ENCODE measurements around the gene ETS1.

The ETS1 gene

DNA sequence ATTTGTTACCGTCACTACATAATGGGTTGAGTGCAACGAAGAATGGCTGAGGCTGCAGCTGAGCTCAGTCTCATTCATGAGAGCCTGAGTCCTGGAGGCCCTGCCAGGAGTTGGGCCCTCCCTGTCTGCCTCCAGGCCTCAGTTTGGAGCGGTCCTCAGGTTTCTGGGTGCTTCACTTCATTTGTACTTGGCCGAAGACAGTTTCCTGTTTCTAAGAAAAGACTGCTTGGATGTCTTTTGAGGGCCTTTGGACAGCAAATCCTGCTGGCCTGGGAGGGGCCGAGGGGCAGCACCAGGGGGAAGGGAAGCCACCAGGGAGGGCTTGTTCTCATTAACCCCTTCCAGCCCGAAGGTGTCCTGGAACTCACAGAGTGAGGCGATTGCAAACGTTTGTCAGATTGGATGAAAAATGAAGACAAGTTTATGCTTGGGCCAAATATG, 163.1 kb downstream of the ETS1 start:
- Histone ChIP-seq H3K27me3 (ENCODE audit: insufficient read depth, poor library complexity, severe bottlenecking) (no peaks in the 10 kb centered on the region), H3K4me3 (replicated peaks; ENCODE audit: insufficient read depth, low read length) (no peak overlapping the region), H3K27ac (replicated peaks) (no peak overlapping the region)
- TF ChIP-seq, protein P1, sequence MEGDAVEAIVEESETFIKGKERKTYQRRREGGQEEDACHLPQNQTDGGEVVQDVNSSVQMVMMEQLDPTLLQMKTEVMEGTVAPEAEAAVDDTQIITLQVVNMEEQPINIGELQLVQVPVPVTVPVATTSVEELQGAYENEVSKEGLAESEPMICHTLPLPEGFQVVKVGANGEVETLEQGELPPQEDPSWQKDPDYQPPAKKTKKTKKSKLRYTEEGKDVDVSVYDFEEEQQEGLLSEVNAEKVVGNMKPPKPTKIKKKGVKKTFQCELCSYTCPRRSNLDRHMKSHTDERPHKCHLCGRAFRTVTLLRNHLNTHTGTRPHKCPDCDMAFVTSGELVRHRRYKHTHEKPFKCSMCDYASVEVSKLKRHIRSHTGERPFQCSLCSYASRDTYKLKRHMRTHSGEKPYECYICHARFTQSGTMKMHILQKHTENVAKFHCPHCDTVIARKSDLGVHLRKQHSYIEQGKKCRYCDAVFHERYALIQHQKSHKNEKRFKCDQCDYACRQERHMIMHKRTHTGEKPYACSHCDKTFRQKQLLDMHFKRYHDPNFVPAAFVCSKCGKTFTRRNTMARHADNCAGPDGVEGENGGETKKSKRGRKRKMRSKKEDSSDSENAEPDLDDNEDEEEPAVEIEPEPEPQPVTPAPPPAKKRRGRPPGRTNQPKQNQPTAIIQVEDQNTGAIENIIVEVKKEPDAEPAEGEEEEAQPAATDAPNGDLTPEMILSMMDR (IDR thresholded peaks at IDR 0.05; ENCODE audit: insufficient read depth, low read length): no peak
- TF ChIP-seq REST (IDR thresholded peaks at IDR 0.05; ENCODE audit: insufficient replicate concordance, low read depth): no peak
- TF ChIP-seq GABPA (IDR thresholded peaks at IDR 0.05; ENCODE audit: low read depth): no peak
- no peak for TF ChIP-seq POLR2AphosphoS5 (IDR thresholded peaks at IDR 0.05; ENCODE audit: low read depth)
- no peak for TF ChIP-seq SPI1 (IDR thresholded peaks at IDR 0.05; ENCODE audit: borderline replicate concordance, low read depth)
- DNase-seq (ENCODE audit: low read depth in 1 of 2, low spot score in 1 of 2): no peak

GRCh38 chr11:128422576-128423370, 164.6 kb downstream of the ETS1 start:
- DNase-seq (ENCODE audit: low read depth in 1 of 2, low spot score in 1 of 2): no peak

More at GRCh38 chr11:128422576-128423370, 164.6 kb downstream of the ETS1 start:
- Histone ChIP-seq H3K27me3 (ENCODE audit: insufficient read depth, poor library complexity, severe bottlenecking) (no peaks in the 10 kb centered on the region), H3K4me3 (replicated peaks; ENCODE audit: insufficient read depth, low read length) (no peak overlapping the region), H3K27ac (replicated peaks) (no peak overlapping the region)
- TF ChIP-seq, protein P1 (IDR thresholded peaks at IDR 0.05; ENCODE audit: insufficient read depth, low read length): no peak
- TF ChIP-seq GABPA (IDR thresholded peaks at IDR 0.05; ENCODE audit: low read depth) (no peak), POLR2AphosphoS5 (IDR thresholded peaks at IDR 0.05; ENCODE audit: low read depth) (no peak), SPI1 (IDR thresholded peaks at IDR 0.05; ENCODE audit: borderline replicate concordance, low read depth) (no peak), REST (IDR thresholded peaks at IDR 0.05; ENCODE audit: insufficient replicate concordance, low read depth) (no peak)

Measured in HL-60 (cell line).